ENCODE results near the gene TUBA4A. TPM values are rescaled to one million over a fixed set of nuclear protein-coding genes. Genes with fewer than 3 reads are reported as not detected.

TUBA4A gene
- total and polyA plus RNA-seq, 2 of the 4 experiments (the other 2 are of a cell fraction) = 21.9 to 35.6 TPM

DNA sequence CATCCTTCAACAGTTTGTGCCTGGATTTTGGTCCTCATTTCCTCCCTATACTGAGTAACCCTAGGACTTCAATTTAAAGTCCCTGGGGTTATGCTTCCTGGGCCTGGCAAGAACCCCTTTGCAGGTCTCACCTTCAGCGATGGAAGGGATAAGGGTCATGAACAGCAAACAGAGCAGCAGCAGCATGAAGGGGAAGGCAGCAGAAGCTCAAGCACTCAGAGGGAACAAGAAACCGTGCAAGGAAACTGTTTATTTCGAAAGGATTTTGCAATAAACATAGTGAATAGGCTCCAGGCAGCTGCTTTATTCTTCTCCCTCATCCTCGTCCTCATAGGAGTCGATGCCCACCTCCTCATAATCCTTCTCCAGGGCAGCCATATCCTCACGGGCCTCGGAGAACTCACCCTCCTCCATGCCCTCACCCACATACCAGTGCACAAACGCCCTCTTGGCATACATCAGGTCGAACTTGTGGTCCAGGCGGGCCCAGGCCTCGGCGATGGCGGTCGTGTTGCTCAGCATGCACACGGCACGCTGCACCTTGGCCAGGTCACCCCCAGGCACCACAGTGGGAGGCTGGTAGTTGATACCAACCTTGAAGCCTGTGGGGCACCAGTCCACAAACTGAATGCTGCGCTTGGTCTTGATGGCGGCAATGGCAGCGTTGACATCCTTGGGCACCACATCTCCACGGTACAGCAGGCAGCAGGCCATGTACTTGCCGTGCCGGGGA lies 3.5 kb downstream of the TUBA4A start:
- H3K4me2 ChIP-seq (ENCODE audit: low read depth, low read length) = peak overlapping the region; percentile 59
- peaks cover 5% of the 10 kb centered on the region for H3K27me3 ChIP-seq (ENCODE audit: control insufficient read depth, insufficient read depth, low read length)
- peak overlapping the region; percentile 79; the same call in 1 of the 2 replicates for H3K23ac ChIP-seq (ENCODE audit: low read depth, low read length)
- WGBS, 2 experiments (ENCODE audit: extremely low coverage in 2 of 2, insufficient read length in 1 of 2) = 91% methylated on average over 9 of the region's 22 CpGs; no CpG with 5 or more reads in 1 of the 2 experiments
- peak overlapping the region; percentile 76 for H3K18ac ChIP-seq (ENCODE audit: low read depth, low read length)
- peak overlapping the region; percentile 90 for H2BK5ac ChIP-seq (ENCODE audit: low read depth, low read length, poor library complexity, severe bottlenecking)
- peak overlapping the region; percentile 70 for H2BK120ac ChIP-seq (ENCODE audit: low read depth, low read length)
- 0 out of 2 replicates have a peak, but pooled peaks cover 8% of the 10 kb centered on the region for H4K20me1 ChIP-seq (ENCODE audit: insufficient read depth, low read length)
- peak overlapping the region; percentile 81 for H2AFZ ChIP-seq (replicated peaks; ENCODE audit: low read length, poor library complexity)
- H4K5ac ChIP-seq (ENCODE audit: low read depth, low read length) = peak overlapping the region; percentile 82
- peaks cover 44% of the 10 kb centered on the region for H3K9me1 ChIP-seq (ENCODE audit: insufficient read depth, low read length)
- intact Hi-C loops (cut with micrococcal nuclease) (no loop called here), dilution Hi-C loops (cut with HindIII; ENCODE audit: low sequenced_read_pairs, unreplicated experiment) (no loop called here), in situ Hi-C loops (cut with MboI; ENCODE audit: low sequenced_read_pairs) (no loop called here)
- ChIA-PET CTCF (interaction anchor here (1.6 to 2.3 kb wide), 2 partner anchors 27 to 45 kb away, joined by 6 to 10 read pairs; no protein-coding TSS in a partner anchor), POLR2A (ENCODE audit: unreplicated experiment) (no interaction called here)
- no peak for TF ChIP-seq BHLHE40 (IDR thresholded peaks at IDR 0.05; ENCODE audit: low read depth, low read length)
- no peak for TF ChIP-seq MXI1 (IDR thresholded peaks at IDR 0.05; ENCODE audit: borderline replicate concordance, low read depth, low read length)
- TF ChIP-seq POLR2A (IDR thresholded peaks at IDR 0.05; ENCODE audit: low read depth, low read length) = no peak
- no peak for TF ChIP-seq RFX5 (IDR thresholded peaks at IDR 0.05; ENCODE audit: low read depth, low read length)
- TF ChIP-seq NFE2L2 (IDR thresholded peaks at IDR 0.05; ENCODE audit: low read depth, low read length) = no peak
- TF ChIP-seq, protein P1, sequence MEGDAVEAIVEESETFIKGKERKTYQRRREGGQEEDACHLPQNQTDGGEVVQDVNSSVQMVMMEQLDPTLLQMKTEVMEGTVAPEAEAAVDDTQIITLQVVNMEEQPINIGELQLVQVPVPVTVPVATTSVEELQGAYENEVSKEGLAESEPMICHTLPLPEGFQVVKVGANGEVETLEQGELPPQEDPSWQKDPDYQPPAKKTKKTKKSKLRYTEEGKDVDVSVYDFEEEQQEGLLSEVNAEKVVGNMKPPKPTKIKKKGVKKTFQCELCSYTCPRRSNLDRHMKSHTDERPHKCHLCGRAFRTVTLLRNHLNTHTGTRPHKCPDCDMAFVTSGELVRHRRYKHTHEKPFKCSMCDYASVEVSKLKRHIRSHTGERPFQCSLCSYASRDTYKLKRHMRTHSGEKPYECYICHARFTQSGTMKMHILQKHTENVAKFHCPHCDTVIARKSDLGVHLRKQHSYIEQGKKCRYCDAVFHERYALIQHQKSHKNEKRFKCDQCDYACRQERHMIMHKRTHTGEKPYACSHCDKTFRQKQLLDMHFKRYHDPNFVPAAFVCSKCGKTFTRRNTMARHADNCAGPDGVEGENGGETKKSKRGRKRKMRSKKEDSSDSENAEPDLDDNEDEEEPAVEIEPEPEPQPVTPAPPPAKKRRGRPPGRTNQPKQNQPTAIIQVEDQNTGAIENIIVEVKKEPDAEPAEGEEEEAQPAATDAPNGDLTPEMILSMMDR (conservative IDR thresholded peaks at IDR 0.05; ENCODE audit: low read depth, low read length) = no peak
- TF ChIP-seq SMC3 (IDR thresholded peaks at IDR 0.05; ENCODE audit: low read depth, low read length) = no peak
- TF ChIP-seq CHD1 (IDR thresholded peaks at IDR 0.05; ENCODE audit: low read depth, low read length) = no peak
- TF ChIP-seq, protein P2, sequence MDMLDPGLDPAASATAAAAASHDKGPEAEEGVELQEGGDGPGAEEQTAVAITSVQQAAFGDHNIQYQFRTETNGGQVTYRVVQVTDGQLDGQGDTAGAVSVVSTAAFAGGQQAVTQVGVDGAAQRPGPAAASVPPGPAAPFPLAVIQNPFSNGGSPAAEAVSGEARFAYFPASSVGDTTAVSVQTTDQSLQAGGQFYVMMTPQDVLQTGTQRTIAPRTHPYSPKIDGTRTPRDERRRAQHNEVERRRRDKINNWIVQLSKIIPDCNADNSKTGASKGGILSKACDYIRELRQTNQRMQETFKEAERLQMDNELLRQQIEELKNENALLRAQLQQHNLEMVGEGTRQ (IDR thresholded peaks at IDR 0.05; ENCODE audit: low read depth, low read length) = no peak
- TF ChIP-seq CEBPB (IDR thresholded peaks at IDR 0.05; ENCODE audit: low read depth, low read length) = no peak
- TF ChIP-seq, protein P3, sequence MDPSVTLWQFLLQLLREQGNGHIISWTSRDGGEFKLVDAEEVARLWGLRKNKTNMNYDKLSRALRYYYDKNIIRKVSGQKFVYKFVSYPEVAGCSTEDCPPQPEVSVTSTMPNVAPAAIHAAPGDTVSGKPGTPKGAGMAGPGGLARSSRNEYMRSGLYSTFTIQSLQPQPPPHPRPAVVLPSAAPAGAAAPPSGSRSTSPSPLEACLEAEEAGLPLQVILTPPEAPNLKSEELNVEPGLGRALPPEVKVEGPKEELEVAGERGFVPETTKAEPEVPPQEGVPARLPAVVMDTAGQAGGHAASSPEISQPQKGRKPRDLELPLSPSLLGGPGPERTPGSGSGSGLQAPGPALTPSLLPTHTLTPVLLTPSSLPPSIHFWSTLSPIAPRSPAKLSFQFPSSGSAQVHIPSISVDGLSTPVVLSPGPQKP (IDR thresholded peaks at IDR 0.05; ENCODE audit: borderline replicate concordance, low read depth, low read length) = no peak
- no peak for TF ChIP-seq RCOR1 (IDR thresholded peaks at IDR 0.05; ENCODE audit: insufficient replicate concordance, low read length)
- TF ChIP-seq MAFK (IDR thresholded peaks at IDR 0.05; ENCODE audit: low read depth, low read length) = no peak
- TF ChIP-seq FOS (IDR thresholded peaks at IDR 0.05; ENCODE audit: low read depth, low read length) = no peak
- H2AK9ac ChIP-seq (replicated peaks; ENCODE audit: low read depth, low read length, poor library complexity) = peak overlapping the region; percentile 99
- H3K4me3 ChIP-seq (ENCODE audit: insufficient read depth, low read depth, low read length) = no peak overlapping the region
- H4K8ac ChIP-seq (ENCODE audit: low read depth in 2 of 2, low read length in 2 of 2) = peak overlapping the region; percentile 7 to 82
- DNase-seq = peak; percentile 23
- peak overlapping the region; percentile 76; the same call in 1 of the 2 replicates for H3K56ac ChIP-seq (ENCODE audit: extremely low read depth, insufficient read depth, low read length)
- no peaks in the 10 kb centered on the region for H3K9me3 ChIP-seq (ENCODE audit: control insufficient read depth, insufficient read depth, low read length)
- H3K9ac ChIP-seq (ENCODE audit: low read depth, low read length) = peak overlapping the region; percentile 20
- peak overlapping the region; percentile 87 for H2AK5ac ChIP-seq (ENCODE audit: low read depth, low read length)
- peaks cover 23 to 38% of the 10 kb centered on the region in 2 experiments for H3K79me1 ChIP-seq (ENCODE audit: low read depth in 1 of 2, low read length in 2 of 2)
- peaks cover 46% of the 10 kb centered on the region for H3K4me1 ChIP-seq (ENCODE audit: control insufficient read depth, insufficient read depth, low read length)
- peaks cover 21% of the 10 kb centered on the region; the same call in 1 of the 2 replicates for H3K36me3 ChIP-seq (ENCODE audit: control insufficient read depth, insufficient read depth, low read length)
- no peak for ATAC-seq (ENCODE audit: low read depth)
- peak overlapping the region; percentile 90 for H3K14ac ChIP-seq (replicated peaks; ENCODE audit: low read depth, low read length)
- no TSS peak for BruUV-seq (replicated peaks)
- H2BK15ac ChIP-seq (ENCODE audit: low read depth, low read length) = peak overlapping the region; percentile 50; the same call in 2 of the 3 replicates
- peak overlapping the region; percentile 82 for H4K91ac ChIP-seq (ENCODE audit: insufficient read depth, low read depth, low read length)
- H3K27ac ChIP-seq (ENCODE audit: insufficient read depth, low read length) = peak overlapping the region; percentile 72
- H2BK20ac ChIP-seq (ENCODE audit: low read depth, low read length) = peak overlapping the region; percentile 54; the same call in 1 of the 2 replicates
- H3K4ac ChIP-seq (ENCODE audit: low read depth, low read length) = peak overlapping the region; percentile 87

All from IMR-90 (cell line).